GM23248 (cell line): ENCODE data around the gene SAMD4B. TPM values are rescaled to one million over a fixed set of nuclear protein-coding genes. Genes with fewer than 3 reads are reported as not detected.
A peak's percentile ranks its signal among the peaks of the same experiment; 100 is the strongest.

ENCODE experiments used
- DNase-seq: peaks from one replicate; pipeline ENCODE4 v3.0.0-alpha.2; 2015
- H2AFZ ChIP-seq: fragments of 200-600 bp; sonication (generic); 2 replicates; pipeline ENCODE4 v1.6.1; 2016; ENCODE audit warnings: antibody characterized with exemption
- H3F3A ChIP-seq: fragments of 200-600 bp; sonication (generic); 2 replicates; pipeline ENCODE4 v1.6.1; 2016; ENCODE audit warnings: mild to moderate bottlenecking, antibody characterized with exemption, mixed run types; ENCODE audit not compliant: insufficient read depth
- H3K27ac ChIP-seq: fragments of 200-600 bp; sonication (generic); 2 replicates; pipeline ENCODE4 v1.5.1; 2016; ENCODE audit warnings: mild to moderate bottlenecking
- H3K27me3 ChIP-seq: fragments of 200-600 bp; sonication (generic); replicated peaks from 2 replicates; pipeline ENCODE4 v1.6.1; 2016; ENCODE audit warnings: mild to moderate bottlenecking; ENCODE audit not compliant: insufficient read depth
- H3K36me3 ChIP-seq: fragments of 200-600 bp; sonication (generic); 2 replicates; pipeline ENCODE4 v1.6.1; 2016; ENCODE audit warnings: low read depth, mild to moderate bottlenecking
- H3K4me1 ChIP-seq: fragments of 200-600 bp; sonication (generic); 2 replicates; pipeline ENCODE4 v1.6.1; 2016; ENCODE audit warnings: mild to moderate bottlenecking; ENCODE audit not compliant: insufficient read depth
- H3K4me2 ChIP-seq: fragments of 200-600 bp; sonication (generic); one replicate; pipeline ENCODE4 v1.6.1; 2016; ENCODE audit warnings: mild to moderate bottlenecking; ENCODE audit not compliant: unreplicated experiment
- H3K4me3 ChIP-seq: fragments of 200-600 bp; sonication (generic); 2 replicates; pipeline ENCODE4 v1.5.1; 2016; ENCODE audit warnings: mild to moderate bottlenecking
- H3K79me2 ChIP-seq: fragments of 200-600 bp; sonication (generic); 2 replicates; pipeline ENCODE4 v1.6.1; 2016; ENCODE audit warnings: mild to moderate bottlenecking; ENCODE audit not compliant: insufficient read depth
- H3K9ac ChIP-seq: fragments of 200-600 bp; sonication (generic); 2 replicates; pipeline ENCODE4 v1.6.1; 2016; ENCODE audit warnings: mild to moderate bottlenecking
- H3K9me2 ChIP-seq: fragments of 200-600 bp; sonication (generic); 2 replicates; pipeline ENCODE4 v1.6.1; 2016; ENCODE audit warnings: mixed run types, mild to moderate bottlenecking, moderate library complexity; ENCODE audit not compliant: insufficient read depth
- H3K9me3 ChIP-seq: fragments of 200-600 bp; sonication (generic); one replicate; pipeline ENCODE4 v1.6.1; 2017; ENCODE audit warnings: low read depth
- H4K20me1 ChIP-seq: fragments of 200-600 bp; sonication (generic); 2 replicates; pipeline ENCODE4 v1.6.0; 2016; ENCODE audit not compliant: insufficient read depth
- EZH2 ChIP-seq: fragments of 200-600 bp; sonication (generic); IDR thresholded peaks from 2 replicates; pipeline ENCODE4 v1.6.1; 2018; ENCODE audit warnings: antibody characterized with exemption, mild to moderate bottlenecking; ENCODE audit not compliant: insufficient read depth, poor library complexity, severe bottlenecking
- EZH2phosphoT487 ChIP-seq: fragments of 200-600 bp; sonication (generic); IDR thresholded peaks from 2 replicates; pipeline ENCODE4 v1.6.1; 2018; ENCODE audit warnings: antibody characterized with exemption, moderate library complexity, mild to moderate bottlenecking, low read depth; ENCODE audit not compliant: insufficient read depth
- WGBS, 2 experiments: methylation state at CpG; one replicate each; pipeline ENCODE4 v1.1.6; 2015 to 2017; ENCODE audit warnings: low lambda C conversion rate in 2 of 2, low coverage in 1 of 2; ENCODE audit errors: missing lambda C conversion rate in 2 of 2; 5-methylcytosine and 5-hydroxymethylcytosine counted together
- in situ Hi-C: fragments of 300-500 bp; cut with MboI; formaldehyde crosslinking; loops from 2 replicates; pipeline ENCODE4 v1.15.0; 2020
- polyA plus RNA-seq: library from polyadenylated mRNA; unstranded; fragments of >200 nt; fragmentation: Nextera tagmentation; extraction: Ambion mirVana; gene quantifications from 2 replicates; pipeline ENCODE4 v1.2.1, GENCODE V29; 2016
- total RNA-seq: library from RNA; depleted of rRNA; stranded (reverse); fragments of >200 nt; shearing (Covaris generic); gene quantifications from 2 replicates; pipeline ENCODE4 v1.2.3, GENCODE V29; 2014

SAMD4B gene
- total and polyA plus RNA-seq, 2 experiments from 2014 or later = 66.7 to 71.9 TPM

- Histone ChIP-seq H4K20me1 (no peaks in the 10 kb centered on the region), H3K4me3 (no peak overlapping the region), H3K36me3 (peaks cover 12% of the 10 kb centered on the region), H3K27me3 (no peaks in the 10 kb centered on the region), H3K9me2 (no peaks in the 10 kb centered on the region), H3K9ac (peak overlapping the region; percentile 78), H2AFZ (no peak overlapping the region), H3K4me2 (peak overlapping the region; percentile 53), H3K79me2 (peaks cover 50% of the 10 kb centered on the region), H3K9me3 (no peaks in the 10 kb centered on the region), H3K27ac (peak overlapping the region; percentile 96), H3K4me1 (peaks cover 32% of the 10 kb centered on the region), H3F3A (peaks cover 62% of the 10 kb centered on the region)
- TF ChIP-seq EZH2phosphoT487 (no peak), EZH2 (no peak)
- DNase-seq = peak; percentile 65
- in situ Hi-C loops = no loop called here
- WGBS, 2 experiments = 8 to 16% methylated on average over 6 of the region's 6 CpGs
Measured at GRCh38 chr19:39362682-39363657, 20.7 kb downstream of the SAMD4B start.

- no peak for TF ChIP-seq EZH2
- TF ChIP-seq EZH2phosphoT487 = no peak
- peak; percentile 81 for DNase-seq
- peaks cover 7% of the 10 kb centered on the region for H3K36me3 ChIP-seq
- no peaks in the 10 kb centered on the region for H3K9me3 ChIP-seq
- H3K4me3 ChIP-seq = no peak overlapping the region
- peak overlapping the region; percentile 78 for H3K9ac ChIP-seq
- H2AFZ ChIP-seq = no peak overlapping the region
- H4K20me1 ChIP-seq = no peaks in the 10 kb centered on the region
- H3K27me3 ChIP-seq = no peaks in the 10 kb centered on the region
- H3F3A ChIP-seq = peaks cover 53% of the 10 kb centered on the region
- peaks cover 51% of the 10 kb centered on the region for H3K79me2 ChIP-seq
- 10 to 16% methylated on average over 5 of the region's 5 CpGs for WGBS, 2 experiments
- H3K9me2 ChIP-seq = no peaks in the 10 kb centered on the region
- H3K27ac ChIP-seq = peak overlapping the region; percentile 96
- in situ Hi-C loops = no loop called here
- H3K4me2 ChIP-seq = peak overlapping the region; percentile 53
- H3K4me1 ChIP-seq = peaks cover 32% of the 10 kb centered on the region
Measured at GRCh38 chr19:39363901-39364457, 21.8 kb downstream of the SAMD4B start.

DNA sequence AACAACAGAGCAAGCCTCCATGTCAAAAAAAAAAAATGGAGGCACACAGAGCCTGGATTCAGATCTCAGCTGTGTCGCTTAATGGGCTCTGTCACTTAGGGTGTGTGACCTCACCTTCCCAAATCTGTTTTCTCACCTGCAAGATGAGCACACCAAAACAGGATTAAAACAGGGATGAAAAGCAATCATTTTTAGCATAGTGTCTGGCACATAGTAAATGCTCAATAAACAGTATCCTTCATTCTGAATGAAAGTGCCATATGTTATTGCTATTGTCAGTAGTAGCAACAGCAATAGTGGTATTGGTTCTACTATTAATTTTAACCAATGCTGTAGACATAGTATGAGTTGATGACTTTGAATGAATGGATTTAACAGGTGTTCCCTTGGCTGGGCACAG, 23.3 kb downstream of the SAMD4B start:
- H3K4me1 ChIP-seq = peaks cover 32% of the 10 kb centered on the region
- peaks cover 54% of the 10 kb centered on the region for H3K79me2 ChIP-seq
- no peak overlapping the region for H2AFZ ChIP-seq
- WGBS, 2 experiments = 100% methylated on average over 1 of the region's 1 CpG
- no peaks in the 10 kb centered on the region for H4K20me1 ChIP-seq
- no peak for DNase-seq
- H3K9me2 ChIP-seq = no peaks in the 10 kb centered on the region
- H3K4me3 ChIP-seq = no peak overlapping the region
- TF ChIP-seq EZH2 = no peak
- no peak for TF ChIP-seq EZH2phosphoT487
- in situ Hi-C loops = no loop called here
- H3K27me3 ChIP-seq = no peaks in the 10 kb centered on the region
- no peak overlapping the region for H3K9ac ChIP-seq
- H3K4me2 ChIP-seq = no peak overlapping the region
- H3K27ac ChIP-seq = no peak overlapping the region
- no peaks in the 10 kb centered on the region for H3K9me3 ChIP-seq
- peaks cover 46% of the 10 kb centered on the region for H3F3A ChIP-seq
- H3K36me3 ChIP-seq = peaks cover 10% of the 10 kb centered on the region

GRCh38 chr19:39369200-39369599, 27.0 kb downstream of the SAMD4B start:
- H3K79me2 ChIP-seq = peaks cover 60% of the 10 kb centered on the region
- DNase-seq = no peak
- TF ChIP-seq EZH2phosphoT487 (no peak), EZH2 (no peak)
- H4K20me1 ChIP-seq = no peaks in the 10 kb centered on the region
- no peak overlapping the region for H2AFZ ChIP-seq
- H3K9me3 ChIP-seq = no peaks in the 10 kb centered on the region
- peaks cover 14% of the 10 kb centered on the region for H3K36me3 ChIP-seq
- H3K4me2 ChIP-seq = no peak overlapping the region
- peaks cover 42% of the 10 kb centered on the region for H3F3A ChIP-seq
- no peaks in the 10 kb centered on the region for H3K9me2 ChIP-seq
- no peaks in the 10 kb centered on the region for H3K27me3 ChIP-seq
- H3K4me1 ChIP-seq = peaks cover 27% of the 10 kb centered on the region
- in situ Hi-C loops = no loop called here
- H3K4me3 ChIP-seq = no peak overlapping the region
- 74 to 77% methylated on average over 2 of the region's 2 CpGs for WGBS, 2 experiments
- no peak overlapping the region for H3K27ac ChIP-seq
- no peak overlapping the region for H3K9ac ChIP-seq
